Pons (tissue), 1 donor: ENCODE data around the gene VAMP1.

Experiments used
- DNase-seq: peaks from one replicate; pipeline ENCODE4 v3.0.0-alpha.2; 2016; ENCODE audit warnings: low spot score

The VAMP1 gene

DNA sequence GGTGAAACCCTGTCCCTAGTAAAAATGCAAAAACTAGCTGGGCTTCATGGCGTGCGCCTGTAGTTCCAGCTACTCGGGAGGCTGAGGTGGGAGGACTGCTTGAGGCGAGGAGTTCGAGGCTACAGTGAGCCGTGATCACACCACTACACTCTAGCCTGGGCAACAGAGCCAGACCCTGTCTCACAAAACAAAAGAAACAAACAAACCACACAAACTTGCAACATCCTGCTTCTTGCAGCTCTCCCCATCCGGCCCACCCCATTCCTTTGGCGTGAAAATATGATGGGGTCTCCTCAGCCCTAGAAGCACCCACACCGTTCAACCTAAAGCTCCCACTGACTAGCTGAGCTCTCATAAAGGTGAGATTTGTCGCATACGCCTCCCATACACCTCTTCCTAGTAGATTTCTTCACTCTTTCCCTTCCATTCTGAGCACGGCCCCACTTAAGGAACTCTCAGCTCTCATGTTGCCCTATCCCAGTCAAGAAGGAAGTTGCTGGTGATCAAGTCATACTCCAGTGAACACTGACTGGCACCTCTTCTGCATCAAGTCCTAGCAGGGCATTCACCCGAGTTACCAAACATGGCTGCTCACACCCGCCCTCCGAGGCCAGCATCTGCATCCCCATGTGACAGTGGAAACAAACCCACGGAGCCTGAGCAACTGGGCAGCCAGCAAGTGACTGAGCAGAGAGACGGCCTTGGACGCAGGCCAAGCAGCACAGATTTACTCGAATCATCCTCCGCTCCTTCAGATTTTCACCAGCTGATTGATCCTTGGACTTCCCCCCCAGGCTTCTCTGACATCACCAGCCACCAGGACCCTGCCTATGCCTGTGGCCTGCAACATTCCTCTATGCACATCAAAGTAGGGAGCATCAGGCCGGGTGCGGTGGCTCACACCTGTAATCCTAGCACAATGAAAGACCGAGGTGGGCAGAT is 44.6 kb downstream of the VAMP1 start:
- DNase-seq, result no peak

DNA sequence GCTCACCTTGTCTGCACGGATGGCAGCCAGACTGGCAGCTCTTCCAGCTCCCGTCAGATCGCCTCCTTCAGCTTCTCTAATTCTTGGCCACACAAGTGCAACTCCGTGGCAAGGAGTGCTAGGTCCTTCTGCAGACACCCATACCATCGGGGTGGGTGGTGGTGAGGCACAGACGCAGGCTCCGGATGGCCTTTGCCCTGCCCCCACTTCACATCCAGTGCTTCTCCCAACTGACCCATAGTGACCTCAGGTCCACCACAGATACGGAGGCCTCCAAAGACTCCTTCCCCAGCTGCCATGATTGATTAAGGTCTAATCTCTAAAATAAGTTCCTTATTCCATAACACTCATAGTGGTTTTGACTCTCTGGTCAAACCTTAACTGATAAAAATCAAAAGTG is 45.6 kb downstream of the VAMP1 start:
- DNase-seq, result no peak

DNA sequence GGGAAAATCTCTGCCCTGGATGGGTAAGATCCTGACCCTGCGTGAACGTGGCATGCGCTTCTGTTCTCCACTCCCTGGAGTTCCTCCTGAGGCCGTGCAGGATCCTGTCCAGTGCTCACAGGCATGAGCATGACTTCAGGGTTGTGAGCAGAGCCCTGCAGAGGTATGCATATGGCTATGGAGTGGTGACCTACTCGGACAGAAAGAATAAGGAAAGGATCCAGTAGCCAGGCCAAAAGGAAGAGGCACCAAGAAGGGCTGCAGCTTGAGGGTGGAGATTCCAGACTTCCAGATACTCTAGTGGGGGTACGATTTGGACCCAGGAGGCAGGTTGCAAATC is 46.5 kb downstream of the VAMP1 start:
- DNase-seq, result no peak

DNA sequence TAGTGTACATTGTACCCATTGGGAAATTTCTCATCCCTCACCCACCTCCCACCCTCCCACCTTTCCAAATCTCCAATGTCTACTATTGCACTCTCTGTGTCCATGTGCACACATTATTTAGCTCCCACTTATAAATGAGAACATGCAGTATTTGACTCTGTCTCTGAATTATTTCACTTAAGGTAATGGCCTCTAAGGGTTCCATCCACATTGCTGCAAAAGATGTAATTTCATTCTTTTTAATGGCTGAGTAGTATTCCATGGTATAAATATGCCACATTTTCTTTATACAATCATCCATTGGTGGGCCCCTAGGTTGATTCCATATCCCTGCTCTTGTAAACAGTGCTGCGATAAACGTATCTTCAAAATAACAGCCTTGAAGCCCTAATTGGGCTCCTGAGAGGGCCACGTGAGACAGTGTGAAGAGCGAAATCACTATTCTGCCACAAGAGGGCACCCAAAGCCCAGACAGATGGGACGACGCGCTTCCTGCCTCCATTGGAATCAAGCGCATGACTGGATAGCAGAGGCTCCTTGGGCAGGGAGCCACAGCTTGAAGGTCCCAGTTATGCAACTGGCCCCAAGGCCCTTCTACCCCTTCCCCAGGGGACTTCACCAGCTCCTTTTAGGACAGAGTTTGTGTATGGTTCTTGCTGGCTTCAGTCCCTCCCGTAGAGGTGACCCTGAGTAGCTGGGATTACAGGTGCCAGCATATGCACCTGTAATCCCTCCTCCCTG is 47.0 kb downstream of the VAMP1 start:
- DNase-seq, result peak; percentile 96

DNA sequence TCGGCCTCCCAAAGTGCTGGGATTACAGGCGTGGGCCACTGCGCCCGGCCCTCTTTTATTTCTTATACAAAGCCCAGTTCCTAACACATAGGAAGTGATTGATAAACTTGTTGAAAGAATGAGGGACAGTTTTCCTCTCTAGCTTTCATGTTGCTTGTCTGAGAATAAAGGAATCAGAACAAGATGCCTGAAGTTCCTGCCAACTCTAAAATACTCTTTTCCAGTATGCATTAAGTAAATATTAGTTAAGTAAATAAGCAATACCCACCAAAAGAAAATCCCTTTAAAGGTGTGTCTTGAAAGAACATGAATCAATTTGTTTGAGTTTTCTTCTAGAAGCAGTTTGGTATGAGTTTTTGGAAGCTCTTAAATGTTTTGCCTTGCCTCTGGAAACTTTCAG is 50.1 kb downstream of the VAMP1 start:
- no peak for DNase-seq

DNA sequence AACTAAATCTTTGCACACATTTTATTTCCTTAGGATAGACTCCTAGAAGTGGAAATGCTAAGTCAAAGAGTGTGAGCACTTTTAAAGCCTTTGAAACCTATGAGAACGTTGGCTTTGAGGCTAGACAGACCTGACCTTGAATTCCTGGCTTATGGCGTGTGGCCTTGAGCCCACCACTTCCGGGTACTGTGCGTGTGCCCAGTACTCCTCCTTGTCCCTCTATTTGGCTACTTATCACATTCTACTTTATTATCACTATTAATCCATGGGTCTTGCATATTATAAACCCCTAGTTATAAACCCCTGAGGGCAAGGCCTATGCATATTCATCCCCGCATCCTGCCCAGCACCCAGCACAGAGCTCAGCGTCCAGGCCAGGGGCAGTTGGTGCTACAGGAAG is 51.7 kb downstream of the VAMP1 start:
- DNase-seq, result no peak

DNA sequence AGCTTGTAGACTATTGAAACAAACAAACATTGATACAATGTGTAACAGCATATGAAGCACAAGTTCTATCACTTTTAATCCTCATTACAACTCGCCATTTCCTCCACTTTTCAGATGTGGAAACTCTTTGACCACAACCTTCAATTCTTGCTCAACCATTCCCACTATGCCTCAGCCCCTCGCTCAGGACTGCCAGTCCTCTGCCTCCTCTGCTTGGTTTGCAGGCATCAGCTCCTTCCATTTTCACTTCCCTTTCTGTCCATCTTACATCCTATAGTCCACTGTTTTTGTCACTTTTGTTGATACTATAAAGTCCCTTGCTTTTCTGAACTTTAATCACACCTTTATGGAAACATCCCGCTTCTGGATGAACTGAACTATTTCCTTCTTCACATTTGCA is 53.9 kb downstream of the VAMP1 start:
- peak; percentile 64 for DNase-seq
